D721Med (cell line): Measurements from ENCODE around the gene PHACTR2.
"Not testable (repeated sequence)": the region's sequence is repeated elsewhere in the genome, so short reads cannot be mapped to it uniquely, and the experiment has no call there.

ENCODE experiments used
- DNase-seq: peaks from one replicate; pipeline ENCODE4 v3.0.0; 2011; ENCODE audit warnings: low spot score; ENCODE audit not compliant: insufficient read length
- FAIRE-seq: peaks from 2 replicates; lab custom pipeline; 2011; peaks lifted over from hg19 to GRCh38; lab: Jason Lieb, UNC
- TF ChIP-seq, protein P1 (sequence below): IDR thresholded peaks from 2 replicates; pipeline ENCODE4 v1.5.1; 2012; ENCODE audit warnings: mild to moderate bottlenecking, control low read depth; ENCODE audit not compliant: insufficient read depth; ENCODE audit errors: missing control alignments

Gene PHACTR2

DNA sequence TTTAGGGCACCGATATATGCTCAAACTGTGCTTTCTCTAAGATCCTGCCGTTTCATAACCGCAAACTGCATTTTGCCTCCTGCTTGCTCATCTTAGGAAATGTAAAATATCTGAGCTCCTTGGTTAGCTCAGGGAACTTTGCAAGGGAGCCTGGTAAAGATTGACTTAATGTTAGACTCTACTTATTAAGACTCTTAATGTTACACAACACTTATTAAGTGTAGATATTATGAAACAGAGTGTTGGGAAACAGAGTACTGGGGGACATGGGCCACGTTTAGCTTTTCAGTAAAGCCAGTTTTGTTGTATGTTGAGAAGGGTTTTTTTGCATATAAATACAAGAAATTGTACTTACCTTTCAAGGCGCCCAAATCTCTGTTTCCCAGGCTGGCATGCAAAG is 167.3 kb downstream of the PHACTR2 start:
- TF ChIP-seq, protein P1, sequence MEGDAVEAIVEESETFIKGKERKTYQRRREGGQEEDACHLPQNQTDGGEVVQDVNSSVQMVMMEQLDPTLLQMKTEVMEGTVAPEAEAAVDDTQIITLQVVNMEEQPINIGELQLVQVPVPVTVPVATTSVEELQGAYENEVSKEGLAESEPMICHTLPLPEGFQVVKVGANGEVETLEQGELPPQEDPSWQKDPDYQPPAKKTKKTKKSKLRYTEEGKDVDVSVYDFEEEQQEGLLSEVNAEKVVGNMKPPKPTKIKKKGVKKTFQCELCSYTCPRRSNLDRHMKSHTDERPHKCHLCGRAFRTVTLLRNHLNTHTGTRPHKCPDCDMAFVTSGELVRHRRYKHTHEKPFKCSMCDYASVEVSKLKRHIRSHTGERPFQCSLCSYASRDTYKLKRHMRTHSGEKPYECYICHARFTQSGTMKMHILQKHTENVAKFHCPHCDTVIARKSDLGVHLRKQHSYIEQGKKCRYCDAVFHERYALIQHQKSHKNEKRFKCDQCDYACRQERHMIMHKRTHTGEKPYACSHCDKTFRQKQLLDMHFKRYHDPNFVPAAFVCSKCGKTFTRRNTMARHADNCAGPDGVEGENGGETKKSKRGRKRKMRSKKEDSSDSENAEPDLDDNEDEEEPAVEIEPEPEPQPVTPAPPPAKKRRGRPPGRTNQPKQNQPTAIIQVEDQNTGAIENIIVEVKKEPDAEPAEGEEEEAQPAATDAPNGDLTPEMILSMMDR = no peak
- no peak for FAIRE-seq
- no peak for DNase-seq

DNA sequence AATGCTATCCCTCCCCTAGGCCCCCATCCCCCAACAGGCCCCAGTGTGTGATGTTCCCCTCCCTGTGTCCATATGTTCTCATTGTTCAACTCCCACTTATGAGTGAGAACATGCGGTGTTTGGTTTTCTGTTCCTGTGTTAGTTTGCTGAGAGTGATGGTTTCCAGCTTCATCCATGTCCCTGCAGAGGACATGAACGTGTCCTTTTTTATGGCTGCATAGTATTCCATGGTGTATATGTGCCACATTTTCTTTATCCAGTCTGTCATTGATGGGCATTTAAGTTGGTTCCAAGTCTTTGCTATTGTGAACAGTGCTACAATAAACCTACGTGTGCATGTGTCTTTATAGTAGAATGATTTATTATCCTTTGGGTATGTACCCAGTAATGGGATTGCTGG is 173.9 kb downstream of the PHACTR2 start:
- not testable (repeated sequence) for FAIRE-seq, DNase-seq

DNA sequence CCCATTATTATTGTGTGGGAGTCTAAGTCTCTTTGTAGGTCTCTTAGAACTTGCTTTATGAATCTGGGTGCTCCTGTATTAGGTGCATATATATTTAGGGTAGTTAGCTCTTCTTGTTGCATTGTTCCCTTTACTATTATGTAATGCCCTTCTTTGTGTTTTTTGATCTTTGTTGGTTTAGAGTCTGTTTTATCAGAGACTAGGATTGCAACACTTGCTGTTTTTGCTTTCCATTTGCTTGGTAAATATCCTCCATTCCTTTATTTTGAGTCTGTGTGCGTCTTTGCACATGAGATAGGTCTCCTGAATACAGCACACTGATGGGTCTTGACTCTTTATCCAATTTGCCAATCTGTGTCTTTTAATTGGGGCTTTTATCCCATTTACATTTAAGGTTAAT is 177.3 kb downstream of the PHACTR2 start:
- DNase-seq, FAIRE-seq: not testable (repeated sequence)

DNA sequence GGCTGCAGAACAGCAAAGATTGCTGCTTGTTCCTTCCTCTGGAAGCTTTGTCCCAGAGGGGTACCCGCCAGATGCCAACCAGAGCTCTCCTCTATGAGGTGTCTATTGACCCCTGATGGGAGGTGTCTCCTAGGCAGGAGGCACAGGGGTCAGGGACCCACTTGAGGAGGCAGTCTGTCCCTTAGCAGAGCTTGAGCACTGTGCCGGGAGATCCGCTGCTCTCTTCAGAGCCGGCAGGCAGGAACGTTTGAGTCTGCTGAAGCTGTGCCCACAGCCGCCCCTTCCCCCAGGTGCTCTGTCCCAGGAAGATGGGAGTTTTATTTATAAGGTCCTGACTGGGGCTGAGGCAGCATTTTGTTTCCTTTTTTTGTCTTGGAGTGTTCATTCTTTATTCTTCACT is 179.0 kb downstream of the PHACTR2 start:
- not testable (repeated sequence) for DNase-seq, FAIRE-seq

DNA sequence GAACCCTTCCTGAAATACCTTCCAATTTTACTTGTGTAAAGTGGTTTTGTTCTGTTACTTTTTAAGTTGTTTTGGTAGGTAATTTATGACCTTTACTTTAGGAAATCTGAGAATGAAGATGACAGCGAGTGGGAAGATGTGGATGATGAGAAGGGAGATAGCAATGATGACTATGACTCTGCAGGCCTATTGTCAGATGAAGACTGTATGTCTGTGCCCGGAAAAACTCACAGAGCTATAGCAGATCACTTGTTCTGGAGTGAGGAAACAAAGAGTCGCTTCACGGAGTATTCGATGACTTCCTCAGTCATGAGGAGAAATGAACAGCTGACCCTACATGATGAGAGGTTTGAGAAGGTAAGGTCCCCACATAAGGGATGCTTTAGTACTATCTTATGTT is 179.9 kb downstream of the PHACTR2 start:
- FAIRE-seq = no peak
- no peak for DNase-seq
- TF ChIP-seq, protein P1 = no peak

DNA sequence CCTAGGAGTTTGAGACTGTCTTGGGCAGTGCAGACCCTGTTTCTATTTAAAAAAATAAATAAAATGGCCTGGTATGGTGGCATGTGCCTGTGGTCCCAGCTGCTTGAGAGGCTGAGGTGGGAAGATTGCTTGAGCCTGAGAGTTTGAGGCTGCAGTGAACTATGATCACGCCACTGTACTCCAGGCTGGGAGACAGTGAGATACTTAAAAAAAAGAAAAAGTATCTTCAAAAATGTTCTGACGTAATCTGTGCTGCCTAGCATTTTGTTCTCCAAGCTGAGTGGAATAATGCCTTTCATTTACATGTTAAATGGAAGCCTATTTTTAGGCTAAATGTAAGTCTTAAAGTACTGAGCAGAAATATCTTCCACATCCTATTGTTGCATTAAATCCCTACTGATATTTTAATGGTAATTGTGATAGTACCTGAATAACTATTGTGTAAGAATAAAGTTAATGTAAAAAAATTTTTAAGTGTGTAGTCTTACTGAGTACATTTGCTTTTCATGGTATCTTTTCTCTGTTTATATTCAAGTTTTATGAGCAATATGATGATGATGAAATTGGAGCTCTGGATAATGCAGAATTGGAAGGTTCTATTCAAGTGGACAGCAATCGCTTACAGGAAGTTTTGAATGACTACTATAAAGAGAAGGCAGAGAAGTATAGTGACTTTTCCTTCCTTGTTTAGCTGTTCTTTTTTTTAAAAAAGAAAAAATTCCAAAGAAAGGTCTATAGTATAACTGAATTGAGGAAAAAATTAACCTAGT is 182.3 kb downstream of the PHACTR2 start:
- DNase-seq = no peak
- TF ChIP-seq, protein P1 = no peak
- no peak for FAIRE-seq

DNA sequence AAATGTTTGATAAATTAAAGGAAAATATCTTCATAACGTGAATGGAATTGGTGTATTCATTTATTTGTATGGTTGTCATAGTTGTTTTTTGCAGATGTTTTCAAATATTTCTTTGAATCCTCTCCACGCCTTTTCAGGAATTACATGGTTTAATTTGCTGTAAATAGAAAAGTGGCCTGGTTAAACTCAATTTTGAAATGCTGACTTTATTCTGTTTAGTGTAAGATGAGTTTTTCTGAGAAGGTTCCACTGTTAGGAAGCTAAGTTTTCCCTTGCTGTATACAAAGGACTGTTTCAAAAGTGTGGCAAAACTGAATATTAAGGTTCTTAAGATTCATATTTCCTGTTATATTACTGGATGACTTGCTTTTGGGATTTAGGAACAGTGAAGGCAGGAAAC is 186.0 kb downstream of the PHACTR2 start:
- FAIRE-seq = no peak
- TF ChIP-seq, protein P1 = no peak
- DNase-seq = no peak

DNA sequence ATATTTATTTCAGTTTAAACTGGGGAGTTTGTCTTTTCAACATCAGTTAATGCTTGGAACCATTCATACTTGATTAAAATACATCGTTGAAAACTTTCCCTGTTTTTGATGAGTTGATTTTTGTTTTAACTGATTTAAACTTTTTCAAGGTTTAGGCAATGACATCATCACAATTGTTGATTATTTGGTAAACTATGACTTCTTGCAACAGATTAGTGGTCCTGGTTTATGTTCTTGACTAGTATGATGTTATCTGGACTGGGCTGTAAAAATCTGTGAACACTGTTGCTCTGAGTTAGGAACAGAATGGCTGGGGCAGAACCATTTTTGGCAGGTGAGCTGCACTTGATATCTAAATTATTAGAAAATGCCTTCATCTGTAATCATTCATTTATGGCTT is 186.5 kb downstream of the PHACTR2 start, which contains the start of gene ZC2HC1B:
Gene ZC2HC1B (plus strand): TSS at position 241 of the 400 bp plus-strand sequence. CDS start 66 bp downstream, at position 307.
- FAIRE-seq (no peak), DNase-seq (no peak)
- TF ChIP-seq, protein P1 = no peak

DNA sequence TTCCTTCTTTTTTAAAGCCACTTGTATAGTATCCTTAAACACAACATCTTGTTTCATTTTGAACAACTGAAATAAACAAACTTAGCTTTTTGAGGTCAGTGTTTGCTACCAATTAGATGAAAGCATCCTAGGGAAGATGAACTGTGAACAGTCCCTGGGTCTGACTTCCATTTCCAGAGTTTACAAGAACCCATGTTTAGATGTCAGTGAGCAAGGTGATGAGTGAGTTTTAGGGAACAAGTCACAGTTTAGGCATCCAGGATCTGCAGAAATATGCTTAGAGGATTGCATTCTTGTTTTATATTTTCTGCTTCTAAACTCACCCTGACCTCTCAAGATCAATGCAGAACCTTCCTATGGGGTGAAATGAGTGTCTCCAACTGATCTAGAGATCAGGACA is 189.5 kb downstream of the PHACTR2 start:
- DNase-seq = no peak
- TF ChIP-seq, protein P1 = no peak
- no peak for FAIRE-seq

DNA sequence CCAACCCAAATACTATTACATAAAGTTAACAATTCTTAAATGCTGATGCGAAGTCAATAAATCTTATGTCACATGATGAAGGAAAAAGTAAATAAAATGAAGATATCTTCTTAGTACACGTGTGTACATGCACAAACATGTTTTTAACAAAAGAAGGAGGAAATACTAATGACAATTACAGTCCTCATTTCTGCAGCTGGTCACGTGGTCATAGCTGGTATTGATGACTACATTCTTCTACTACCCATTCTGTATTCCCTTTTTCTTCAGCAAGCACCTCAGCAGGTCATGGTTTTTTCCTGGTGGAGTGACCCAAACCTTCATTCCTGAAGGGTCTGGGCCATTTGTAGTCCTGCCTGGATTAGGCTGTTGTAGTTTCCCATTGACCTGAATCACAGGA is 191.0 kb downstream of the PHACTR2 start:
- not testable (repeated sequence) for FAIRE-seq, DNase-seq

DNA sequence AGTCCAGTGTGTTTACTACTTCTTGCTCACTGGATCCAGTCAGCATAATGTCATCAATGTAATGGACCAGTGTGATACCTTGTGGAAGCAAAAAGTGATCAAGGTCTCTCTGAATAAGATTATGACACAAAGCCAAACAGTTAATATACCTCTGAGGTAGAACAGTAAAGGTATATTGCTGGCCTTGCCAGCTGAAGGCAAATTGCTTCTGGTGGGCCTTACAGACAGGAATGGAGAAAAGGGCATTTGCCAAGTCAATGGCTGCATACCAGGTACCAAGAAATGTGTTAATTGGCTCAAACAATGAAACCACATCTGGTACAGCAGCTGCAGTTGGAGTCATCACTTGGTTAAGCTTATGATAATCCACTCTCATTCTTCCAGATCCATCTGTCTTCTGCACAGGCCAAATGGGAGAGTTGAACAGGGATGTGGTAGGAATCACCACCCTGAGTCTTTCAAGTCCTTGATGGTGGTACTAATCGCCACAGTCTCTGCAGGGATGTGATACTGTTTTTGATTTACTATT is 193.5 kb downstream of the PHACTR2 start:
- not testable (repeated sequence) for FAIRE-seq, DNase-seq
